Mesothelial cell of epicardium (in vitro differentiated cells): ENCODE measurements around the gene SAA4. TPM values are rescaled to one million over a fixed set of nuclear protein-coding genes. Genes with fewer than 3 reads are reported as not detected.

ENCODE experiments used
- DNase-seq, 2 experiments: peaks; one replicate each; pipeline ENCODE4 v3.0.0; 2021; ENCODE audit warnings: low spot score in 2 of 2; ENCODE audit not compliant: unreplicated experiment in 2 of 2
- H3K27ac Mint-ChIP-seq: 2 replicates; pipeline ENCODE4 v1.8.0; 2021; ENCODE audit warnings: mixed read lengths
- H3K27me3 Mint-ChIP-seq: 2 replicates; pipeline ENCODE4 v1.8.0; 2021; ENCODE audit warnings: low read depth, mixed read lengths
- H3K36me3 Mint-ChIP-seq: 2 replicates; pipeline ENCODE4 v1.8.0; 2021; ENCODE audit warnings: mixed read lengths
- H3K4me1 Mint-ChIP-seq: 2 replicates; pipeline ENCODE4 v1.8.0; 2021; ENCODE audit warnings: mixed read lengths
- H3K4me3 Mint-ChIP-seq: 2 replicates; pipeline ENCODE4 v1.8.0; 2021; ENCODE audit warnings: mild to moderate bottlenecking, moderate library complexity, mixed read lengths
- H3K9me3 Mint-ChIP-seq: 2 replicates; pipeline ENCODE4 v1.8.0; 2021; ENCODE audit warnings: mixed read lengths
- CTCF ChIP-seq: fragments of 200-600 bp; sonication (generic); IDR thresholded peaks from one replicate; pipeline ENCODE4 v1.5.0; 2021; ENCODE audit warnings: antibody characterized with exemption; ENCODE audit not compliant: unreplicated experiment
- total RNA-seq: library from RNA; stranded (reverse); gene quantifications from 3 replicates; pipeline ENCODE4 v1.2.1, GENCODE V29; 2021

SAA4 gene
- total RNA-seq, 1 donor from 2014 or later, result not detected

GRCh38 chr11:18239655-18240054 lies 3.1 kb upstream of the SAA4 start:
- Mint-ChIP-seq H3K4me1 (no peaks in the 10 kb centered on the region), H3K36me3 (no peaks in the 10 kb centered on the region)
- TF ChIP-seq CTCF, result no peak

GRCh38 chr11:18235394-18236334 lies 938 bp downstream of the SAA4 start:
- no peaks in the 10 kb centered on the region for H3K36me3 Mint-ChIP-seq
- no peak overlapping the region for H3K4me3 Mint-ChIP-seq
- no peak overlapping the region for H3K27ac Mint-ChIP-seq
- no peaks in the 10 kb centered on the region for H3K9me3 Mint-ChIP-seq
- no peaks in the 10 kb centered on the region for H3K4me1 Mint-ChIP-seq
- peaks cover 50% of the 10 kb centered on the region for H3K27me3 Mint-ChIP-seq
- no peak for TF ChIP-seq CTCF
- DNase-seq, result no peak

More at GRCh38 chr11:18239655-18240054, 3.1 kb upstream of the SAA4 start:
- no peak for DNase-seq
- Mint-ChIP-seq H3K4me3 (no peak overlapping the region), H3K27me3 (peaks cover 52% of the 10 kb centered on the region), H3K27ac (no peak overlapping the region), H3K9me3 (peaks cover 9% of the 10 kb centered on the region)

GRCh38 chr11:18233912-18234311 lies 2.7 kb downstream of the SAA4 start:
- no peak for TF ChIP-seq CTCF
- no peaks in the 10 kb centered on the region for H3K4me1 Mint-ChIP-seq
- peaks cover 38% of the 10 kb centered on the region for H3K27me3 Mint-ChIP-seq
- no peak for DNase-seq
- no peak overlapping the region for H3K4me3 Mint-ChIP-seq
- H3K36me3 Mint-ChIP-seq, result no peaks in the 10 kb centered on the region
- H3K27ac Mint-ChIP-seq, result no peak overlapping the region
- no peaks in the 10 kb centered on the region for H3K9me3 Mint-ChIP-seq

GRCh38 chr11:18230859-18231258 lies 5.7 kb downstream of the SAA4 start:
- H3K9me3 Mint-ChIP-seq, result peaks cover under 1% of the 10 kb centered on the region
- no peak for TF ChIP-seq CTCF
- peaks cover 25% of the 10 kb centered on the region for H3K27me3 Mint-ChIP-seq
- no peak for DNase-seq
- H3K4me1 Mint-ChIP-seq, result no peaks in the 10 kb centered on the region
- no peak overlapping the region for H3K27ac Mint-ChIP-seq
- H3K4me3 Mint-ChIP-seq, result no peak overlapping the region
- no peaks in the 10 kb centered on the region for H3K36me3 Mint-ChIP-seq

GRCh38 chr11:18229501-18229900 lies 7.1 kb downstream of the SAA4 start:
- no peak overlapping the region for H3K27ac Mint-ChIP-seq
- peaks cover 17% of the 10 kb centered on the region for H3K27me3 Mint-ChIP-seq
- H3K4me3 Mint-ChIP-seq, result no peak overlapping the region
- H3K9me3 Mint-ChIP-seq, result peaks cover 8% of the 10 kb centered on the region
- H3K36me3 Mint-ChIP-seq, result no peaks in the 10 kb centered on the region
- DNase-seq, result no peak
- H3K4me1 Mint-ChIP-seq, result no peaks in the 10 kb centered on the region
- TF ChIP-seq CTCF, result no peak
